GM19351 (cell line): ENCODE measurements around the gene DGKZ.
A peak's percentile ranks its signal among the peaks of the same experiment; 100 is the strongest.

Source experiments
- ATAC-seq: cut with Tn5 transposase; IDR thresholded peaks from one replicate; pipeline ENCODE4 v1.9.1; 2021; ENCODE audit warnings: mild to moderate bottlenecking, moderate library complexity; ENCODE audit not compliant: unreplicated experiment

The DGKZ gene

DNA sequence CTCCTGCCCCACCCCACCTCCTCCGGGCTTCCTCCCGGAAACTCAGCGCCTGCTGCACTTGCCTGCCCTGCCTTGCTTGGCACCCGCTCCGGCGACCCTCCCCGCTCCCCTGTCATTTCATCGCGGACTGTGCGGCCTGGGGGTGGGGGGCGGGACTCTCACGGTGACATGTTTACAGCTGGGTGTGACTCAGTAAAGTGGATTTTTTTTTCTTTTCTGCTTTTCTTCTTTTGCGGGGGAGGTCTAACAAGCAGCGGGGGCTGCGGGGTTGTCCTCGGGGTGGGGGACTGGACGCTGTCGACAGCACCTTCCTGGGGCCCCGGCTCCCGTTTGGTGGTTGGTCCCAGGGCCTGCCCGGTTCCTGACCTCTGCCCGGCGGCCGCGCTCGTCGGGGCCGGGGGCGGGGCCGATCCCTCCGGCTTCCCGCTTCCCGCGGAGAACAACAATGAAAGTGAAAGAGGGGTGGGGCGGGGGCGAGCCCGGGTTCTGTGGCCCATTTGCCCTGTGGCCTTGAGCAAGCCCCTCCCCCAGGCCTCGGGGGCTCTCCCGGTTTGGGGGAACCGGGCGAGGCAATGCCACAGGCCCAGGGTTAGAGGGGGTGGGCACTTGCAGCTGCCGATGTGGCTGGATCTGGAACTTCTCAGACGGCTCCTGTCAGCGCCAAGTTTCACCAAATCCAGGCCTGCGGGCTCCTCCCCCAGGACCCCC is 33.2 kb downstream of the DGKZ start:
- ATAC-seq: peak; percentile 34

DNA sequence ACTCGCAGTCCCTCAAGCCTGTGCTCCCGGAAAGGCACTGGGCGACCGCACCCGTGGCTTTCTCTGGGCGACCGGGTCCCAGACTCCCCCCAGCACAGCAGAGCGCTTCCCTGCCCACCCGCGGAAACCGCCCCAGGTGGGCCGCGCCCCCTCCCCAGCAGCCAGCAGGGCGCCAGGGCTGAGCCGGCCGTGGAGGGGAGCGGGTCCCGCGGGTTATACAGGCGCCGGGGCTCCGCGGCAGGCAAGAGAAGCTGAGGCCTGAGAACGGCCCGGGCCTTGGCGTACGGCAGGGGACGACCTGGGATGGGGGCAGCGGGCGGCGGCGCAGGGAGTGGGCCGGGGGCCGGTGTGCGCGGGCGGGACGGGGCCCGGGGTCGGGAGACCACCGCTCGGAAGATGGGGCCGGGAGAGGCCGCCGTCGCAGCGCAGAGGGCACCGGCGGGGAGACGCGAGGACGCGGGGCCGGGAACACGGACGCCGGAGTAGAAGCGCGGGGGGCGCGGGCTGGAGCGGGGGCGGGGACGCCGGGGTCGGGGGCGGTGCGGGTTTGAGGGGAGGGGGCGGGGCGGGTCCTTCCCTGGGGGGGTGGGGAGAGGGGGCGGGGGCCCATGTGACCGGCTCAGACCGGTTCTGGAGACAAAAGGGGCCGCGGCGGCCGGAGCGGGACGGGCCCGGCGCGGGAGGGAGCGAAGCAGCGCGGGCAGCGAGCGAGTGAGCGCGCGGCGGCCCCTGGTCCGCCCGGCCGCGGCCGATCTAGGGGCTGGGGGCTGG is 34.0 kb downstream of the DGKZ start, which contains the start of gene MDK:
TSS of gene MDK (plus strand) at position 622 of the 771 bp plus-strand sequence. CDS start 389 bp downstream, outside the sequence.
- peak; percentile 21 for ATAC-seq

DNA sequence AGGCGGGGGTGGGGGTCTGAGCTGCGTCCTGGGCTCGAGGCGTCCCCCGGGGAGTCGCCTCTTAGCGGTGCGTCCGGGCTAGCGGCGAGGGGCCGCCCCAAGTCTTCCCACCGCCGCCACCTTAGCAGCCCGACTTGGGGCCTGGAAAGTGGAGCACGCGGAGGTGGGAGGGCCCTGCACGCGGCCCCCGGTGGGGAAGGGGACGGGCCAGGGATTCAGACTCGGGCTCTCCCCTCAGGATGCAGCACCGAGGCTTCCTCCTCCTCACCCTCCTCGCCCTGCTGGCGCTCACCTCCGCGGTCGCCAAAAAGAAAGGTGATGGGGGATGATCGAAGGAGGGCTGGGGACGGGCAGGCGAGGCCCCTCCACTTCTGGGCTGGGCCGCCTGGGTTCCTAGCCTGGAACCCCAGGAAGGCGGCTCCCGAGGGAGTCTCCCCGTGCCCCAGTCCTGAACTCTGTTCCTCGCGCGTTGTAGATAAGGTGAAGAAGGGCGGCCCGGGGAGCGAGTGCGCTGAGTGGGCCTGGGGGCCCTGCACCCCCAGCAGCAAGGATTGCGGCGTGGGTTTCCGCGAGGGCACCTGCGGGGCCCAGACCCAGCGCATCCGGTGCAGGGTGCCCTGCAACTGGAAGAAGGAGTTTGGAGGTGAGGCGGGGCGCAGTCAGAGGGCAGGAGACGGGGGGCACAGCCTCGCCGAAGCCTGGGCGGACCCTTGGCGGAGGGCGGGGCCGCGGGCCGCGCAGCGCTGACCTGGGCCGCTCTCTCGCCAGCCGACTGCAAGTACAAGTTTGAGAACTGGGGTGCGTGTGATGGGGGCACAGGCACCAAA is 34.8 kb downstream of the DGKZ start:
- ATAC-seq: no peak

DNA sequence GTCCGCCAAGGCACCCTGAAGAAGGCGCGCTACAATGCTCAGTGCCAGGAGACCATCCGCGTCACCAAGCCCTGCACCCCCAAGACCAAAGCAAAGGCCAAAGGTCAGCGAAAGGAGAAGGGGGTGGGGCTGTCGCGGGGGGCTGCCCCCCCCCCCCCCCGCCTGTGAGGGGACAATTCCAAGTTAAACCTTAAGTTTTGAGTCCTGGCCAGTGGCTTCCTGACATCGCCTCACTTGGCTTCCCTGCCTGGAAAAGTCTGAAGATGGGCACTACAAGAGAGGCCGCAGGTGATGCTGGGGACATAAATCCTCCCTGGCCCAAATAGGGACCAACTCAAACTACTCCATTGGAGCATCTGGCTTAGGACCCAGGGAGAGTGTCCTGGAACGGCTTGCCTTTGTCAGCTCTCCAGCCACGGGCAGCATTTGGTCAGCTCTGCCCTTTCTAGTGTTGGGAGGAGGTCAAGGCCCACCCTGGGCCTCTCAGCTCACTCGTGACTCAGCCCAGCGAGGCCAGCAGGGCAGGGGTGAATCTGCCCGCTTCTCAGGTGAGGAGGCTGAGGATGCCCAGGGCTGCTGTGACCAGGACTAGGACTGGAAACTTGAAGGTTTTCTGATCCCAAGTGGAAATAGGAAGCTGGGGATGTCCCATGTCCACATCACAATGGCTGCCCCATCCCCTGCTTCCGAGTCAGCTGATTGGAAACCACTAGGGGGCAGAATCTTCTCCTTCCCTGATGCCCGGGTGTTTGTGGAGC is 35.6 kb downstream of the DGKZ start:
- no peak for ATAC-seq

DNA sequence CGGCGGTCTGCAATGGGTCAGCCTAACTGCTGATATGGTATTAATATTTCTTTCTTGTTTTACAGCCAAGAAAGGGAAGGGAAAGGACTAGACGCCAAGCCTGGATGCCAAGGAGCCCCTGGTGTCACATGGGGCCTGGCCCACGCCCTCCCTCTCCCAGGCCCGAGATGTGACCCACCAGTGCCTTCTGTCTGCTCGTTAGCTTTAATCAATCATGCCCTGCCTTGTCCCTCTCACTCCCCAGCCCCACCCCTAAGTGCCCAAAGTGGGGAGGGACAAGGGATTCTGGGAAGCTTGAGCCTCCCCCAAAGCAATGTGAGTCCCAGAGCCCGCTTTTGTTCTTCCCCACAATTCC is 36.1 kb downstream of the DGKZ start:
- ATAC-seq: no peak

DNA sequence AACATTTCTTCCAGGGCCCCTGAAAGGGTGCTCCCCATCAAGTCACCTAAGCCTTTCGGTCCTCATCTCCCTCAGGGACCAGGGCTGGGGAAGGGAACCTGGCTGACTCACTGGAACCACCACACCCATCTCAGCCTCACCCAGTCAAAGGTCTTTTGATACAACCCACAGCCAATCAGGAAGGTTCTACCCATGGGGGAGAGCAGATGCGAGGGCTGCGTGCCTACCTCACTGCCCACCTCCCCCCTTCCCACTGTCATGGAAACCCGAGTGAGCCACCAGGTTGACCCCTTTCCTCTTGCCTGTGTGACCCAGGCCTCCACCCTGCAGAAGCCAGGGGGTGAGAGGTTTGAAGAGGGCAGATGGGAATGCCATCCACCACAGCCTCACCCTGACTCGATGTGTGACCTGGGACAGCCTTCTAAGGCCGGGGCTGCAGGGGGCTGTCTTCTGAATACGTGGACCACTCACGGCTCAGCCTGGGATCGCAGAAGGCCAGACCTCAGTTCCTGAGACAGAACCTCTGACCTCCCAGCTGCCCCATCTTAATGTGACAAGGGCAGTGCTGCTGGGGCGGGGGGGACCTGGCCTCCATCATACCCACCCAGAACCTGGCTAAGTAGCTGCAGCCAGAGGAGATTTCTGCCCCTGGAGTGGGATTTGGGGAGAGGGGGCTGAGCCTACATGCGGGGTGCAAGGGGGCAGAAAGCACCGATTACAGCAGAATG is 36.9 kb downstream of the DGKZ start:
- ATAC-seq: no peak

DNA sequence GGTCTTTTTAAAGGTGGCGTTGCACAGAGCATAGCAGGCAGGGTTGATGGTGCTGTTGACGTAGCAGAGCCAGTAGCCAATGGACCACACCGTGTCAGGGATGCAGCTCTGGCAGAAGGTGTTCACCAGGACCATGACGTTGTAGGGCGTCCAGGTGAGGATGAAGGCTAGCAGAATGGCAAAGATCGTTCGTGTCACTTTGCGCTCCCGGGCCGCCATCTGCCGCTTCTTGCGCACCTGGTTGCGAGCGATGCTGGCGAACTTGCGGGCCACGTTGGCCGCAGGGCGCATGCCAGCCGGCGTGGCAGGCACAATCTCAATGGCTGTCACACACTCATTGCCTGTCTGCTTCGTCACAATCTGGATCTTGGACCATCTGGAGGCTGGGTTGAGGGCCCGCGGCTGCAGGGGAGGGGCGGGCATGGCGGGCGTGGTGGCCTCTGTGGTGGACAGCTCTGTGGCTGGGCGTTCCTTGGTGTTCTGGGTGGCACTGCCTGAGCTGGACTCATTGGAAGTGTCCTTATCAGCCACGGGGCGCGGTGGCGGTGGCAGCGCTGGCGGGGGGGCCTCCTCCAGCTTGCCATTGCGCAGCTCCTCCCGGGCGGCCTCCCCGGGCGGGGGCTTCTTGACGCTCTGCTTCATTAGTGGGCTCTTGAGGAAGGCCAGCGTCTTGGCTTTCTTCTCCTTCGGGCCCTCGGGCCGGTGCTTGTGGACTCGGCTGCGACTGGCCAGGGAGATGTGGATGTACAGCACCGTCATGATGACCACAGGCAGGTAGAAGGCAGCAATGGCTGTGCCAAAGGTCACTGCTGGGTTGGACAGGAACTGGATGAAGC is 38.1 kb downstream of the DGKZ start:
- ATAC-seq: no peak

DNA sequence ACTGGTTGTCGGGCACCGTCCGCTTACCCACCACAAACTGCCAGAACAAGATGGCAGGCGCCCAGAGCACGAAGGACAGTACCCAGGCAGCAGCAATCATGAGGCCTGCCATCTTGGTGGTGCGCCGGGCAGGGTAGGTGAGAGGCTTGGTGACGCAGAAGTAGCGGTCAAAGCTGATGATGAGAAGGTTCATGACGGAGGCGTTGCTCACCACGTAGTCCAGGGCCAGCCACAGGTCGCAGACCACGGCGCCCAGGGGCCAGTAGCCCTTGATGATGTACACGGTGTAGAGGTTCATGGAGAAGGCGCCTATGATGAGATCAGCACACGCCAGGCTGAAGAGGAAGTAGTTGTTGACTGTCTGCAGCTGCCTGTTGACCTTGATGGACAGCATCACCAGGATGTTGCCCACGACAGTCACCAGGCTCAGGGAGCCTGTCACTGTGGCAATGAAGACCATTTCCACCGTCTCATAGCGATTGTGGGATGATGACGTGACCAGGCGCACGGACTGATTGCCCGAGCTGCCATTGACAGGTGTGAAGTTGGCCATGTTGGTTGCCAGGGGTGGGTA is 38.8 kb downstream of the DGKZ start:
- no peak for ATAC-seq

DNA sequence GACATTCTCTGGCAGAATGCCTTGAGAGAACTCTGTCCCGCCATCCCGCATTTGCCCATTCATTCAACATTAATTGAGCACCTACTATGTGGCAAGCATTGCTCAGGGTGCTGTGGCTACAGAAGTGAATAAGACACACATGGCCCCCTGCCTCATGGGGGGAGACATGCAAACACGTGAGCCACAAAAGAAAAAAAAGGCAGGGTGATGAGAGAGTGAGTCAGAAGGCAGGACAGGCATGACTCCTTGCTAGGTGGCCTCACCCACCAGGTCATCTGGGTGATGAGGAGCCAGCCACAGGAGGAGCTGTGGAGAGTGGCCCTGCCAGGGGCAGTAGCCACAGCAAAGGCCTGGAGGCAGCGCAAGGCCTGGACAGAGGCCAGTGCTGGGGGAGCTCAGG is 39.4 kb downstream of the DGKZ start:
- no peak for ATAC-seq

DNA sequence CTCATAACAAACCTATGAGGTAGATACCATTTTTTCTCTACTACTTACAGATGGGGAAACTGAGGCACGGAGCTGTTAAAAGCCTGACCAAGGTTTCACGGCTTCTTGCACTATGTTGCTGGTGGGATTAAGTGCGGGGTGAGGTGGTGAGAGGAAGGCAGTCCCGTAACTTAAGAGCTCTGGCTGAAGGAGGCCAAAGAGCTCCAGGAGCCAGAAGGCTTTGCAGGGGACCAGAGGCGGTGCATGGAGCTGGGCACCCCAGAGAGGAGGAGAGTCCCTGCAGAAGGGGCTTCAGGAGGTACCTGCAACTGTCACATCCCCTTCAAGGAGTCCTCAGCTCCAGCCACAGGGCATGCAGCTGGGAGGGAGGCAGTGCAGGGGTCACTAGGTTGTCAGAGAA is 40.2 kb downstream of the DGKZ start:
- no peak for ATAC-seq

DNA sequence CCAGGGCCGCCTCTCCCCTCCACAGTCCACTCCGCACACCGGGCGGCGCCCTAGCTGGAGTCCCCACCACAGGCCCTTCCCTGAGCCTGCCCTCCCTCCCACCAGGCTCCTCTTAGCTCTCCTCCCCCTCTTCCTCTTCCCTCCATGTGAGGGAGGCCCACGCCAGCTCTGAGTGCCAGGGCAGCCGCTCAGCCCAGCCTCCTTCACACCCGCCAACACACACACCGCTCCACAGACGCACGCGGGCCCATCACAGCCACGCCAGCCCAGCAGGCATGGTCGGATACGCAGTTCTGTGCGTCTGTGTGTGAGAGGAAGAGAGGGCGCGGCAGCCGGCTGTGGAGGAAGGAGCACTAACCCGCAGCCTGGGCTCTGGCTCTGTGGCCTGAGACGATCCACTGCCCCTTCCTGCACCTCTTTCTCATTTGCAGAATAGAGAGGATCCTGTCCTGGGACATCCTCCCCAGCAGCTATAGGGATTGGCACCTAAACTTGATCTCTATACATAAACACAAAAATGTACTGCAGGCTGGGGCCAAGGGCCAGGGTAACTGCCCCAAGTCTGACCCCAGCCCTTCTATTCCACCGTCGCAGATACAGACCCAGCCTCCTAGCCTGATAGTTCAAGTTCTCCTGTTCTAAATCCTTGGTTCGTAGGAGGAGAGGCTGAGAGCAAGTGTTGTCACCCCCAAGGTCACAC is 40.8 kb downstream of the DGKZ start:
- ATAC-seq: no peak

DNA sequence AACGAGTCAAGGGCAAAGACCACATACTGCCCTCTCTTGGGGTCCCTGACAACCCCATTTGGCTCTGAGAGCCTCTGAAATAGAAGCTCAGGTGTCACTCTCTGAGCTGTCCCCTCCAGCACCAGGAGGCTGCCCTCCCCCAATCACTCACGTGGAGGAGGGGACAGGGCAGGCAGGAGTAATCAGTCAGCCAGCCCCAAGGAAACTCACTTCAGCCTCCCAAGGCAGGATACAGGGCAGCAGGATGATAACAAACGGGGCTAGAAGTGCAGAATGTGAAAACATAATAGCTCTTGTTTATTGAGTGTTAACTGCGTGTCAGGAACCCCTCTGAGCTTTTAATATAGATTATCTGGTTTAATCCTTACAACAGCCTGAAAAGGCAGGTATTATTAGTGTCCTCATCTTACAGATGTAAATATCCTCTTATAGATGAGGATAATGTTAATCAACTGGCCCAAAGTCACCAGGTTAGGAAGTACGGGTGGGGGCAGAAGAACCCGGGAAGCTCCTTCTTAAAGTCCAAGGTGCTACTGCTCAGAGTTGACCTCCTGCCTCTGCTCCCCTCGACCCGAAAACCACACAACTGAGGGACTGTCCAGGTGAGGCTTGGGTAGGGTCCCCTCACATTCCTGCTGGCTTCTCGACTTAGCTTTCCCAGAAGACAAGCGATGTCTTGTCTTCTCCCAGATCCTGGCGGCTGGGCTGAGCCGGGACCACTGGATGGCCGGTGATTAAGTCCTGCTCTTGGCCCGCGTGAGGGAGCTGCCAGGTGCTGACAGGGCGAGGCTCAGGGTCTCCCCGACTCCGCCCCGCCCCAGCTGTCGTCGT is 41.6 kb downstream of the DGKZ start:
- ATAC-seq: no peak

DNA sequence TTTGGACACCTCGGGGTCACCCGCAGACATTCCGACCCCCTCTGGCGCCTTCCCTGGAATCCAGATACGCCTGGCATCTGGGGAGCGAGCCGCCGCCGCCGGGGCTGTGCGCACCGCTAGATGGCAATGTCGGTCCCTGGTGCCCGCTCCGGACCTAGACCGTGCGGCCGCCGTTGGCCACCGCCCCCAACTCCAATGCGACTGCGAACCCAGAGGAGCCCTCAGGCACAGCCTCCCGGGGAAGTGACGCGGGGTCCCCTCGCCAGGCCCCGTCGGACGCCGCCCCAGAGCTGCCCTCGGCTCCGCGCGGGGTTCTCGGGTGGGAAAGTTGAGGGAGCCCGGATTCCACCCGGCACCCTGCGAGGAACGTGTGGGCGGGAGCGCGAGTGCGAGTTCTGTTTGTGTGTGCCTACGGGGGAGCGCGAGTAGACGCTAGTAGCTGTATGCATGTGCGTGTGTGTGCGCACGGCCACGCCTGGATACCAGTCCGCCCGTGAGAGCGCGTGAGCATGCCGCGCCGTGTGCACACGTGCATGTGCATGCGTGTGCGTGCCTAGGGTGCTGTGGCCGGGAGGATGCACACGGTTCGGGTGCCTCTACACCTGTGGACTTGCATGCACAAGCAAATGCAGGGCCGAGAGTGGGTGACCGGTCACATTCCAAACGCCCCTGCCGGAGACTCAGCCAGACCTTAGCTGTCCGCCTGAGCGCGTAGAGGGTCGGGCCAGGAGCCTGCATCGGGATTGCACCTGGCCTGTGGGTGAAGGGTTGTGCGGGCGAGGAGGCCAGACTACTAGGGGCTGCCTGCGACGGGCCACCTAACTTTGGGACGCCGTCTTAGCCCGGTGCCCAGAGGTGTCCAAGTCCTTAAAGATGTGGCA is 42.4 kb downstream of the DGKZ start:
- peak; percentile 54 for ATAC-seq

DNA sequence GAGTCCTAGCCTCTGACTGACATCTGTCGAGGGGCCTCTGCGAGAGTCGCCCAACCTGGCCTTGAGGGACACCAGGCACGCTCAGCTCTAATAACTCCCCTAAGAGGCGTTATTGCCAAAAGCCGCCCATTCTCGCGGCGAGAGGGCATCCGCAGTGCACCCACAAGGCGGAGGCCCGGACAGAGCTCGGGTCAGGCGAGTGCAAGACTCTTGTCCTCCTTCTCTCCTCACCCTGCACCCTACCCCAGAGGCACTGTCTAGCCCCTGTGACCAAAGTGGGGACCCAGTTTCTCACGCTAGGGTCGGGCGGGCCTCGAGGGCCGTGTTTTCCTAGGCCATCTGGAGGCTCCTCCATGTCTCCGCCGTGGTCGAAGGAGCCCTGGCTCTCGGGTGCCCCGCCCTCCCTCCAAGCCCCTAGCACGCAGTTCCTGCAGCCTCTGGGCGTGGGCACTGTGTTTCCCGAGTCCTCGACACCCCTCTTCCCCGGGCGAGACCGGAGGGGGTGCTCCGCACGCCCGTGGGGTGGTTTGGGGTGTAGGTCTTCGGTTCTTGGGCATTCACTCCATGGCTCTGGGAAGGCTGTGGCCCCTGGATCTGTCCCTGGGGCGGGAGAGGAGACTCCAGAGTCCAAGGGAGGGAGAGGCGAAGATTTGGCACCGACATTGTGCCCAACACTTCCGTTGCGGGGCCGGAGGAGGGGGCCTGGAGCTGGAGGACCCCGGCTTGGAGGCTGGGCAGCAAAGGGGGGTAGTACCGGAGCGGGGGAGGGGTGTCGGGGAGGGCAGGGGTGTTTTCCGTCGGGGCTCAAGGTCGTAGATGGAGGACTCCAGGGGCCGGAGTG is 43.3 kb downstream of the DGKZ start:
- no peak for ATAC-seq

DNA sequence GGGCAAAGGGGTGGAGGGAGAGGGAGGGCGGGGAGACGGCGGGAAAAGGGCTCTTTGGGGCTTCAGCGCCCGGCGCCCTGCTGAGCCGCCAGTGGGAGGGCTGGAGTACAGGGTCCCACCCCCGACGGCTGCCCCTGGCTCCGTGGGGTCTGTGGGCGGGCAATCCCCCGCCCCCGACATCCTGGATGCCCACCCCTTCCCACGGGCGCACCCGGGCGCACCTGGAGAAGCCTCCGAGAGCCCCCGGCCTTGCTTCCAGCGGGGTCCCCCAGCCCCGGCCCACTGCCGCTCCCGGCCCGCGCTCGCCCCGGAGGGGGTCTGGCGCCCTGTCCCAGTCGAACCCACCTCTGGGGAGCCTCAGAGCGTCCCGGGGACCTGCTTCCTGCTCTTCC is 43.9 kb downstream of the DGKZ start:
- ATAC-seq: no peak
